HL-60/S4 treated with retinoic acid at 250 ng/mL for 4 days and 3 days (cell line): Measurements from ENCODE around the gene PSD4.

Source experiments
- in situ Hi-C: fragments of 300-500 bp; cut with MboI; formaldehyde crosslinking; loops from 2 replicates; pipeline ENCODE4 v1.7.0; 2022; ENCODE audit warnings: low sequenced_read_pairs

The PSD4 gene

DNA sequence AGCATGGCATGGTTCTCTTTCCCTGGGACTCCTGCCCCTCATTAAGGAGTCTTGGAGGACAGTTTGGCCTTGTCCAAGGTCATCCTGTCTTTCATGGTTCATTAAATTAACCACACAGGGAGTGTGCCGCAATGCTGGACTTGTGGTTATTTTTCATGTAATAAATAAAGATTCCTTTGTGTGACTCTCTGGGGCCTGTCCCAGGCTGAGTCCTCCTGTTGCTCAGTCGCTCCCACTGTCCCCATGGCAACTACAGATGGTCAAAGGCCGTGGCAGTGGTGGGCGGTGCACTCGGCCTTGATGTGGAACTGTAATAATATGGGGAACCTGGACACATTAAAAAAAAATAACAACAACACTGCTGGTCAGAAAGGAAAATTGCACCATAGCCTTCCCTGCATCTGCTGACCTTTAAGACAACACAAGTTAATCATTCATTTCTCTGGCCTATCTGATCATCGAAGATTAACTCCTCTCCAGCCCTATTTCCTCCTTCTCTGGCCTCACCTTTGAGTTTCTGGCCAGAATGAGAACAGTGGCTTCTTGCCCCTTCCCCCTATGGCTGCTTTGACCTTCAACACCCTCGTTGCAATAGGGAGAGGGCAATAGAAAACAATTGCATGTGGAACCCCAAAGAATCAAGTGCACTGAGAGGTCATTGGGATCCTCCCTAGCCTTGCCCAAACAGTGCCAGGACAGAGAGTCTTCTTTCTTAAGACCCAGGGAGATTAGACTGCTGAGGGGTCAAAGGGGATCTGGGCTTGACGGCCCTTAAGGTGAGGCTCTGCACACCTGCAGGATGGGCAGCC lies 44.7 kb downstream of the PSD4 start:
- in situ Hi-C loops: no loop called here

DNA sequence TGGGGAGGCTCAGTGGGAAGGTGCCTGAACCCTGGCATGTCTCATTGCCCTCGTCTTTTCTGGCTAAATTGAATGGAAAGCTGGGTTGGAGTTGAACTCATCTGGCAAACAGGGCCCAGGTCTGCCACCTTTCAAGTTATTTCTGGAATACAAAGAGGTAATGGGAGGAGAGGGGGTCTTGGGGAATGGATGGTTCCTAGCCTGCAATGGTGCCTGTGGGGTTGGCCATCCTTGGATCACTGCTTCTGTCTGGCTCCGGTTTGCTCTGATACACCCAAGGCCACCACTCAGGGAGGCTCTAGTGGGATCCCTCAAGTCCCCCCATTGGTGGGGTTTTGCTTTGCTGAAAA lies 45.3 kb downstream of the PSD4 start:
- in situ Hi-C loops: no loop called here

DNA sequence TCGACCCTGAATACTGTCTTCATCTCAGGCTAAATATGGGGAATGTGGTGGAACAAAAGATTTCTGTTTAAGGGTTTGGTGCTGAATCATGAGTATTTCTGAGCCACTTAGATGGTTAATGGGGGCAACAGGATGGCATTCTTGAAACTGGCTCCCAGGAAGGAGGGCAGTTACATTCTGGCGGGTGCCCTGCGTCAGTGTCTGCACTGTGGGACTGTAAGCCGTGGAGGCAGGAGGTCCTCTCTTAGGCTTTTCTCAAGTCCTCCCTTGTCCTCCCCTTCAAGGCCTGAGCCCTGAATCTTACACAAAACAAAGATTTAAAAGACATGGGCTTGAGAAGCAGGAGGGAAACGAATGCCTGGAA lies 45.7 kb downstream of the PSD4 start:
- in situ Hi-C loops: no loop called here

DNA sequence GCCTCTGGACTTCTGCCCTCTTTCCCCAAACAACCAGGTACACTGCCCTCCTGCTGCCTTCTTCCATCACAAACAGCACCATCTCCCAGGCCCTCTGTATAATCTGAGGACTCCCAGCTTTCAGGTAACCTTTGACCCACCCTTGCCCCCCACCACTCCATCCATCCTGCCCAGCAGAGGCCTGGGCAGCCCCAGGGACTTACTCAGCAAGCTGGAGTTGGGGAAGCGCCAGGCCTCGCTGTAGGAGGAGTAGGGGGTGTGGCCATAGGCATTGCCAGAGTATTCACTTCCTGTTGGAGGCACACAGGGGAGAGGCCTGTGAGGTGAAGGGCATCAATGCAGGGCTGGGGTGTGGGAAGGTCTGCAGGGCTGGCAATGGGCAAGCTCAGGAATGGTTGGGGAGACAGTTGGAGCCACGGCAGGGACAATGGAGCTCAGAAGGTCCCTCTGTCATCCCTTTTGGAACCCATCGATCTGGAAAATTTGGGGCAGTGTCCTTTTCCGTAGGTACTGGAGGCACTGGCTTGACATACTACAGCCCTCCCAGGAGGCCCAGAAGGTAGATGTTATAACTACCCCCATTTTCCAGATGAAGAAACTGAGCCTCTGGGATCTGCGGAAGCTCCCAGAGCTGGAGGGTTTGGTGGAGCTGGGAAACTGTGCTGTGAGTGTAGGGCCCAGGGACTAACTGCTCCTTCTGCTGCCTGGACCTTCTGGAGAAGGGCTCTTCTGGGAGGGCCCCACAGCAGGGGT lies 46.3 kb downstream of the PSD4 start:
- in situ Hi-C loops: no loop called here

DNA sequence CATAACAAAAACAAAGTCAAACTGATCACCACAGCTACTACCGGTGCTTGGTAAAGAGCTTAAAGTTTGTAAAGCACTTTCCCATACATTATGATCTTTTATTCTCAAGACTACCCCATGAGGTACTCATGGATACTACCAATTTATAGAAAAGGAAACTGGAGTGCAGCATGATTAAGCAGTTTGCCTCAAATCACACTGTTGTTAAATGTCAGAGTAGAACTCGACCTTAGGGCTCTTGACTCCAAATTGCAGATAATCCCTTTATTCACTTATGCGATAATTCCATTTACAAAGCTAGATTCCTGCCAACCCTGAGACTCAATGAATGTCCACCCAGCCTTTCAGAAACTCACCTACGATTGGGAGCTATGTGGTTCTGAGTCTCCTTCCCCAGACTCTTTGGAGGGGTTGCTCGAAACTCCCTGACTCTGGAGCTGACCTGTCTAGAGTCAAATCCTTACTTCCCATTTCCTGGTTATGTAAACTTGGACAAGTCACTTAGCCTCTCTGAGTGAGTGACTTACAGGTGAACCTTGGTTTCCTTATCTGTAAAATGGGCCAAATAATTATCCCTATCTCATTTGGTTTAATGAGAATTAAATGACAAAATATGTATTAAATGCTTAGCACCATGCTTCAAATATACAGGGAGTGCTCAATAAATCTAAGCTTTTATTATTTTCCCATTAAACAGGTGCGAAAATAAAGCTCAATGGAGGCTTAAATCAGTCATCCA lies 47.4 kb downstream of the PSD4 start:
- in situ Hi-C loops: no loop called here

DNA sequence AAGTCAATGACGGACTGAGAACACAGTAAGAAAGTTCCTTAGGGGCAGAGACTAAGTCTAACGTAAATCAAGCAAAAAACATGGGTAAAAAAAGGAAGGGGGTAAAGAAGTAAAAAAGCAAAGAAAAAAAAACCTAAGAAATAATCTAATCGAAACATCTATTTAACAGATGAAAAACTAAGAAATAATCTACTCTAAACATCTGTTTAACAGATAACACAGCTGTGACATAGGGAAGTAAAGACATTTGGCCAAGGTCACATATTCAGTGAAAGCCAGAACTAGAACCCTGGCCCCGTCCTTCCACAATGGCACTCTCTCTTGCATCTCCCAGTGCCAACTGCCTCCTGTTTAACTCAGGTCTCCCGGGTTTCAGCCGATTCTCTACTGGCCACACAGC lies 48.1 kb downstream of the PSD4 start:
- in situ Hi-C loops: no loop called here

DNA sequence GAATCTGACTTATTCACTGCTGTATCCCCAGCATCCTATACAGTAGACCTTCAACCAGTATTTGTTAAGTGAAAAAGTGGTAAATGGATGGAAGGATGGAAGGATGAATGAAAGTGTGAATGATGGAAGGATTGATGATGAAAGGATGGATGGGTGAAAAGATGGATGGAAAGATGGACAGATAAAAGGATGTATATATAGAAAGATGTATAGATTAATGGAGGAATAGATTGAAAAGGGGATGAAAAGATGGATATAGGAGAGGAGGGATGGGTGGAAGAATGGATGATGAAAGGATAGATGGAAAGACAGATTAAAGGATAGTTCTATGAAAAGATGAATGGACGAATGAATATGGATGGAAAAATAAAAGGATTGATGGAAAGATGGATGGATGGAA lies 50.0 kb downstream of the PSD4 start:
- in situ Hi-C loops: no loop called here

DNA sequence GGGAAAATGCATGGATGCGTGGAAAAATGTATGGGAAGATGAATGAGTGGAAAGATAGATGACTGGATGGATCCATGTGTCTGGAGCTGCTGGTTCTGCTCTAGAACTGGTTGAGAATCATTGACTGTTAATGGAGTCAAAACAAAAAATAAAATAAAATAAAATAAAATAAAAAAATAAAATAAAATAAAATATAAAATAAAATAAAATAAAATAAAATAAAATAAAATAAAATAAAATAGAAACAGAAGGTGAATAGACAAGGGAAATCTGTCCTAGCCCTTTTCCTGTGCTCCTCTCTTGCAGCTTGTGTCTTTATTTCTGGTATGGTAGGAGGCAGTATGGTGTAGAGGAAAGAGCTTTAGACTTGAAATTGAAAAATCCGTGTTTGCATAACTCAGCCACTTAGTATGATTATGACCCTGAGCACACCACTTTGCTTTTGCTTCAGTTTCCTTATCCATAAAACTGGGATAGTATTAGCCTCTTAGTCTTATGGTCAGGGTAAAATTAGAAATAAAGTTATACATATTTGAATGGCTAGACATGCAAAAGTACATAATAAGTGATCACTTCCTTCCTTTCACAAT lies 51.0 kb downstream of the PSD4 start:
- in situ Hi-C loops: no loop called here

DNA sequence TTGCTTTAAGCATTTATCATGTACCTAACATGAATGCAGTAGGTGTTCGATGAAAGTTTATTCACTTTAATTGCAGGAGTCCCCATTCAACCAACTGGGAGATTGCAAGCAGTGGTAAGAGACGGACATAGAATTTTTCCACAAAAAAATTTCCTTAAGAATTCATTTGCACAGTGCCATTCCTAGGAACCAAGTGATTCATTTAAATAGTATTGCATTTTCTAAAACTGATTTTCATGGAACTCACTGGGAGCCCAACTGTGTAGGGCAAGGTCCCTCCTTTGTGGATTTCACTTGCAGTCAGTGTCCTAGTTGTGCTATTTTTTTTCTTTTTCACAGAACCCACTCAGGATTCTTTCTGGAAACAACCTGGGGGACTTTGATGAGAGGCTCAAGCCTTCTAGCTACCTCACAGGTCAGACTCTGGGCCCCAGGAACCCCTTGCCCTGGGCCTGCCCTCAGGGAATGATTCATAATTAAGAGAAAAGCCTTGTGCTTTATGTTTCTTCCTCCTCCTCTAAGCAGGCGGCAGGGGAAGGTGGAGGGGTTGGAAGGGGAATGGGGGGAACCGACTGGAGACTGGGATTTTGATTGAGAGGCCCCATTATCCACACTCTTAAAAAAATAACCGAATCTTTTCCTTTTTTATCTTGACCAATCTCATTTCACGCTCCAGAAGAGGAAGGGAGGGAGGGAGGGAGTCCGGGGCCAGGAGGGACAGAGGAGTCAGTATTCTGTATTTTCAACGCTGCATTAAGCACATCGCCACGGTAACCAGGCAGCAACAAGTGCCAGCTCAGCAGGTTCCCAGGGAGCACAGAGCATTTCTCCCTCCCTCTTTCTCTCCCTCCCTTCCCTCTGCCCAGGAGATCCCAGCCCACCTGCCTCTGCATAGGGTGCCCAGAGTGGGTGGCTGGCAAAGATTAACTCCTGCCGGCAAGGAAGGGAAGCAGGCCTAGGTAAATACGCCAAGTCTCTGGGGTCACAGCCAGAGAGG lies 51.8 kb downstream of the PSD4 start:
- in situ Hi-C loops: no loop called here

DNA sequence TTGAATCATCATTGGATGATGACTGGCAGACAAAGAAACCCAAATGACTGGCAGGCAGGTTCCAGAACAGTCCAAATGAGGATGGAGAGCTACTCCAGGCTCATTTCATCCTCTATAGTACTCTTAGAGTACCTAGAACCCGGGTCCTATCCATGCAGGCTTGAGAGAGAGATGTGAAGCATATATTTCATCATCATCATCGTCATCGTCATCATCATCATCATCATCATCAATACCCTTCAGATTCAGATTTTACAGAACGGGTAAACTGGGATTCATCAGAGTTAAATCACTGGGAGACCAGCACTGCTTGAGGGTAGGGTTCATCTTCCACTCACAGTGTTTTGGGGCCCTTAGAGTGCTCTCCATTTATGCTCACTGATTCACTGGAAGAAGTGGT lies 52.7 kb downstream of the PSD4 start:
- in situ Hi-C loops: no loop called here

DNA sequence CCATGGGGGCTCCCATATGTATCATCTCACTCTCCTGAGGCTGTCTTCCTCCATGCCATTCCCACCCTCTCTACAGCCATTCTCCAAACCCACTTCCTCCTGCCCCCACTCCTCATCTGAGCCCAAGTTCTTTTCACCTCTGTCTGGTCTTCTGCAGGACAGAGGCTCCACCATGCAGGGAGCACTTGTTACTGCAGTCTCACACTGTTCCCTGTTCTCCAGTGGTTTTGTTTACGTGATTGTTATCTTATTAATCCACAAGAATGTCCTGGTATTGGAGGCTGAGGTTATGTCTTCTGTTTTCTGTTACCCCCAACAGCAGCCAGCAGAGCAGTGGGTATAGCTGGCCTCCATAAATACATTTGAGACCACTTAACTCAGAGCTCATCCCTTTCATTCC lies 53.5 kb downstream of the PSD4 start:
- in situ Hi-C loops: no loop called here

DNA sequence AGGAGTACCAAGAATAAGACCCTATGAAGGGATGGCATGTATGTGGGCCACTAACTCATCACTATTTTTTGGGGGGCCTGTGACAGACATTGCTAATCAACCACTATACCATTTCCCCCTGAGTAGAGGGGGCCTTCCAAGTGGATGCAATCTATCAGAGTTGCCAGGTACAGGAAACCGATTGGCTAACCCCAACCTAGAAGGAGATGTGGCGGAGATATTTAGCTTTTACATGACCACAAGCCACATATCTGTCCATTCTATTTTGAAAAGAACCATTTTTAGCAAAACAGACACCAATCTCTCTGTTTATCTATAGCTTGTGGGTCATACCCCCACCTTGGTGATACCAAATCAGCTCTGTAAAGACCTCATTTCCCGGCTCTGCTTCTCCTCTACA lies 53.9 kb downstream of the PSD4 start:
- in situ Hi-C loops: no loop called here

DNA sequence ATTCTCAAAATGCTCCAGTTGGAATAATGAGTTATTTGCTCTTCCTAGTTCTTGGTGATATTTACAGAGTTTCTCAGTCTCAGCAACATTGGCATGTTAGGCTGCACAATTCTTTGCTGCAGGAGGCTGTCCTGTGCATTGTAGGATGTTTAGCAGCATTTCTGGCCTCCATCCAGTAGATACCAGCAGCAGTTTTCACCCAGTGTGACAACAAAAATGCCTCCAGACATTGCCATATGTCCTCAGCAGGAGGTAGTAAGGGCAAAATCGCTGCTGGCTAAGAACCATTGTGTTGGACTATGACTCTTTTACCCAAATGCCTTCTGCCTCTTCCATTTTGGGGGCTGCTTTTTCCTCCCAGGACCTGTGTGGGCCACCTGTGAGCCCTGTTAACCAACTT lies 54.6 kb downstream of the PSD4 start:
- in situ Hi-C loops: no loop called here

DNA sequence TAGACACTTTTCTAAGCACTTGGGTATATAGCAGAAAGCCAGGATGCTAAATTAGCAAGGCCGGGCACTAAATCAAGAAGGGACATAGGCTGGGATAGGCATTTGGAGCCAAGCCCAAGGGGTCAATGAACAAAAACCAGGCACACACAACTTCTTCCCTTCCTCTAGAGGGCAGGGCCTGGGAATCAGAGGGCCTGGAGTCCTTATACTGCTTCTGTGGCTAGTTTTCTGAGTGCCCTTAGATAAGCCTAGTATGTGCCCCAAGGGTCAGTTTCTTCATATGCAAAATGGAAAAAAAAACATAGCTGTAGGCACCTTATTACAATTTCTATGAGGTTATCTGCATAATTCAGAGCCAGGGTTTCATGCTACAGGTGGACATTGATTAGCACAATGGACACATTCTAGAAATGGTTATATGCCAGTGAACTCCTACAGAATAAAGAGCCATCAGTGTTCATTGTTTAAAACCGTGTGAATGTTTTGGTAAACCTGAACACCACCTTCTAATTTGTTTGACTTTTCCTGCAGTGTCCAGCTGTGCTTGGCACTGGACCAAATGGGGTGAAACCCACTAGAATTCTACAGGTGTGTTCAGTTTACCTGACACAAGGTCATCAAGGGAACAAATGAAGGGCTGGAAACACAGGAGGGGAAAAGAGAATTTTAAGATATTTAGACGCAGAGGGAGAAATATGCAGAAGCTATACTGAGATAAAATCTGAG lies 55.4 kb downstream of the PSD4 start:
- in situ Hi-C loops: no loop called here

DNA sequence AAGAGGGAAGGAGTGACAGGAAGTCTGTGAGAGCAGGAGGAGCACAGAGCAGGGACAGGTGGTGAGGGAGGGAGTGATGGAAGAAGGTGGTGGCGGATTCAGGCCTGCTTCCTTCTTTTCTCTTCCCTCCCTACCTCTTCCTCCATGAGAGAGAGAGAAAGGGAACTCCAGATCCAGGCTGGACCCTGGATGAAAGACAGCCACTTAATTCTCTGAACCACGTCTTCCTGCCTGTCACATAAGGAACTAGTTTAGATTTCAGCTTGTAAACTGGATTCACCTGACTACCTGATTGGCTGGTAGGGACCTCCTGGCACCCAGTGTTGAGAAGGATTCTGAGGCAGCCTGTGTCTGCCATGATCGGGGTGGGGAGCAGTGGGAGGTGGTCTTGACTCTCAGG lies 56.0 kb downstream of the PSD4 start:
- in situ Hi-C loops: no loop called here

DNA sequence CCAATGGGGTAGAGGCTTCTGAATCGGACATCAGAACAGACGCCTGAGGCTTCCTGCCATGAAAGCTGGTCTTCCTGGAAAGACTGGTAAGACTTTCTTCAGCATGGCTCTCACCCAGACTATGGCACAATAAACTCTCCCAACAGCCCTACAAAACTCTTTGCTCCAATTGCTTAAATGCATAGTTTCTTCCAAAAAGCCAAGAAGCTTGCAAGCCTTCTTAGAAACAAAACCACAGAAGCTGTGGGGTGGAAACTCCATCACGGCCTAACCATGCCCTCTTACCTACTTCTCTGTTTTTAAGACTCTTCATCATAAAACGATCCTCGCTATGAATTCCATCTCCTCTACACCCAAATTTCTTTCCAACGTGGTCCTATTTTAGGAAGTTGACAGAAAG lies 56.8 kb downstream of the PSD4 start:
- in situ Hi-C loops: no loop called here

DNA sequence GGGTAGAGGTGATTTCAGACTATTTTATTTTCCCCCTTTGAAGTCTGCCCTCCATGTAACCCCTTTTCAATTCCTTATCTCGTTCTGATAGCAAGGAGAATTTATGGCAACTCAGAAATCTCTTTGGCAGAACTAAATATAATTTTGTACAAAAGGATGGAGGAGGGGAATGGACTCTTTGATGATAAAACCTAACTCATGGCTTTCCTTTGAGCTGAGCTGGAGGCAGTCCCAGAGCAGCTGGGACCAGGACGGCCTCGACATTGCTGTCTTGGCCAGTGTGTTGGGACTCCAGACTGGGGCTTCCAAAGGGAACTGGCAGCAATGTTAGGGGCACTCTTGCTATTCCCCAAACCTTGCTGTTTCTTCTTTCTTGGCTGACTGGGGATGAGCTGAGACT lies 57.3 kb downstream of the PSD4 start:
- in situ Hi-C loops: no loop called here

DNA sequence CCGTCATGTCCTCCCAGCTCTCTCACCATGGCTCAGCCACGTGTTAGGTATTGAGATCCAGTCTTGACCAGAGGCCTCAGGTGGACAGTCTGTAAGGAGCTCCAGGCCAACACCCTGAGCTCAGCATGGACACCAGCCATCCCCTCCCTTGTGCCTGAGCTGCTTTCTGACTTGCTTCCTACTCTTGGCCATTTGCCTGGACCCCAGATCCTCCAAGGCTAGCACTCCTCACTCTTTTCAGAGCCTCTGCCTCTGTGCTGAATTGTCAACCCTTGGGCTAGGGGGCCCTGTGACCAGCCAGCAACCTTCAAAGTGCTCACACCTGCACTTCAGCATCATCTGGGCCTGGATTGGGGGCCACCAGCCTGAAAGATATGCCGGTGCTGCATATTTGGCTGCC lies 58.4 kb downstream of the PSD4 start:
- in situ Hi-C loops: no loop called here

DNA sequence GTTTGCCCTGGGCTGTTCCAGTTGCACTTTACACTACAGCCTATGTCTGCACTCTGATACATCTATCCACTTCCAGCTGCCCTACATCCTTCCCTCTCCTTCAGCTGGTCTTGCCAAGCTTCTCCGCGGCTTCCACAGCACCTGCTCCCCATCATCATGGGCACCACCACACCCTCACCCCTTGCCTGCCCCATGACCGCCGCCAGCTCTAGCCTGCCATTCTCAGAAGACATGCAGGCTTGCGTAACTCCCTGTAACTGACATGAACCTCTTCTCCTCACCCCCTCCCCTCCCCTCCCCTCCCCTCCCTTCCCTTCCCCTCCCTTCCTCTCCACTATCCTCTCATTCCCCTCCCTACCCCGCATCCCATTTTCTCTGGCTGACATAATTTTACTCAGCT lies 59.0 kb downstream of the PSD4 start:
- in situ Hi-C loops: no loop called here
